NK-92 (cell line): ENCODE measurements around the gene MYPOP.

Experiments
- DNase-seq: peaks from one replicate; lab custom pipeline; 2025; ENCODE audit not compliant: unreplicated experiment; lab: John Stamatoyannopoulos, UW

Gene MYPOP

GRCh38 chr19:45865269-45865948, 37.0 kb downstream of the MYPOP start:
- DNase-seq: no peak

- no peak for DNase-seq
These were observed 37.8 kb downstream of the MYPOP start for GRCh38 chr19:45864629-45865082.

GRCh38 chr19:45863840-45864628, 38.4 kb downstream of the MYPOP start, which contains the start of gene FOXA3:
FOXA3 (plus strand) TSS chr19:45864326; CDS start chr19:45864457, 131 bp downstream.
- DNase-seq: no peak

GRCh38 chr19:45863335-45863839, 39.0 kb downstream of the MYPOP start:
- no peak for DNase-seq

- peak; percentile 93 for DNase-seq
These were observed 39.7 kb downstream of the MYPOP start, which contains the start of gene SYMPK for GRCh38 chr19:45862564-45863334. SYMPK (minus strand) TSS chr19:45863147; CDS start chr19:45854495, 8,652 bp downstream.

- no peak for DNase-seq
These were observed 40.2 kb downstream of the MYPOP start for GRCh38 chr19:45862271-45862563.

- DNase-seq: no peak
These were observed 41.8 kb downstream of the MYPOP start for GRCh38 chr19:45860359-45861259.

- no peak for DNase-seq
These were observed 48.1 kb downstream of the MYPOP start for GRCh38 chr19:45854167-45854778.

- no peak for DNase-seq
These were observed 49.4 kb downstream of the MYPOP start for GRCh38 chr19:45852983-45853382.

GRCh38 chr19:45852145-45852750, 50.2 kb downstream of the MYPOP start:
- no peak for DNase-seq

- no peak for DNase-seq
These were observed 53.5 kb downstream of the MYPOP start for GRCh38 chr19:45848922-45849321.

- no peak for DNase-seq
These were observed 54.8 kb downstream of the MYPOP start for GRCh38 chr19:45847663-45848062.

GRCh38 chr19:45842198-45842597, 60.2 kb downstream of the MYPOP start:
- DNase-seq: no peak
